GM23338 (cell line): ENCODE data around the gene IPO8. TPM values are rescaled to one million over a fixed set of nuclear protein-coding genes. Genes with fewer than 3 reads are reported as not detected.

ENCODE experiments used
- ATAC-seq: fragments of 200-7000 bp; cut with Tn5 transposase; 3 replicates; pipeline ENCODE4 v1.9.1; 2020
- DNase-seq: peaks from one replicate; pipeline ENCODE4 v3.0.0-alpha.2; 2015; ENCODE audit warnings: low spot score
- H2AFZ ChIP-seq: fragments of 200-600 bp; sonication (generic); 2 replicates; pipeline ENCODE4 v1.8.0; 2016; ENCODE audit warnings: antibody characterized with exemption, mild to moderate bottlenecking, moderate library complexity
- H3F3A ChIP-seq: fragments of 200-600 bp; sonication (generic); replicated peaks from 2 replicates; pipeline ENCODE4 v1.8.0; 2017; ENCODE audit warnings: antibody characterized with exemption, mixed run types, low read depth
- H3K27ac ChIP-seq: fragments of 200-600 bp; sonication (generic); 2 replicates; pipeline ENCODE4 v1.6.1; 2016; ENCODE audit warnings: low read depth
- H3K27me3 ChIP-seq: fragments of 200-600 bp; sonication (generic); 2 replicates; pipeline ENCODE4 v1.8.0; 2016; ENCODE audit warnings: mild to moderate bottlenecking, mixed run types, moderate library complexity; ENCODE audit not compliant: insufficient read depth
- H3K36me3 ChIP-seq: fragments of 200-600 bp; sonication (generic); 2 replicates; pipeline ENCODE4 v1.8.0; 2016; ENCODE audit warnings: mild to moderate bottlenecking; ENCODE audit not compliant: insufficient read depth
- H3K4me1 ChIP-seq: fragments of 200-600 bp; sonication (generic); 2 replicates; pipeline ENCODE4 v1.8.0; 2016; ENCODE audit warnings: mild to moderate bottlenecking, moderate library complexity; ENCODE audit not compliant: insufficient read depth
- H3K4me2 ChIP-seq: fragments of 200-600 bp; sonication (generic); 2 replicates; pipeline ENCODE4 v1.7.1; 2017; ENCODE audit warnings: mixed run types
- H3K4me3 ChIP-seq: fragments of 200-600 bp; sonication (generic); 2 replicates; pipeline ENCODE4 v1.6.1; 2016; ENCODE audit warnings: mixed run types
- H3K79me2 ChIP-seq: fragments of 200-600 bp; sonication (generic); replicated peaks from 2 replicates; pipeline ENCODE4 v1.8.0; 2017; ENCODE audit warnings: mild to moderate bottlenecking; ENCODE audit not compliant: insufficient read depth
- H3K9me2 ChIP-seq: fragments of 200-600 bp; sonication (generic); 2 replicates; pipeline ENCODE4 v1.8.0; 2017; ENCODE audit not compliant: insufficient read depth
- H4K20me1 ChIP-seq: fragments of 200-600 bp; sonication (generic); replicated peaks from 2 replicates; pipeline ENCODE4 v1.8.0; 2017; ENCODE audit warnings: mild to moderate bottlenecking; ENCODE audit not compliant: insufficient read depth
- H3K27ac Mint-ChIP-seq: 2 replicates; pipeline ENCODE4 v1.8.0; 2020; ENCODE audit warnings: inconsistent platforms, mild to moderate bottlenecking, moderate library complexity, mixed read lengths
- H3K27me3 Mint-ChIP-seq: 3 replicates; pipeline ENCODE4 v1.8.0; 2022; ENCODE audit warnings: low read depth, mild to moderate bottlenecking, moderate library complexity, mixed read lengths, inconsistent platforms; ENCODE audit not compliant: insufficient read depth, poor library complexity
- H3K36me3 Mint-ChIP-seq: 3 replicates; pipeline ENCODE4 v1.8.0; 2021; ENCODE audit warnings: low read depth, mild to moderate bottlenecking, inconsistent platforms, moderate library complexity, mixed read lengths
- H3K4me1 Mint-ChIP-seq: 3 replicates; pipeline ENCODE4 v1.8.0; 2020; ENCODE audit warnings: mild to moderate bottlenecking, inconsistent platforms, mixed read lengths
- H3K4me3 Mint-ChIP-seq: 3 replicates; pipeline ENCODE4 v1.8.0; 2021; ENCODE audit warnings: moderate library complexity, mild to moderate bottlenecking, inconsistent platforms, mixed read lengths
- H3K9me3 Mint-ChIP-seq: 3 replicates; pipeline ENCODE4 v1.8.0; 2020; ENCODE audit warnings: moderate library complexity, mild to moderate bottlenecking, inconsistent platforms, mixed read lengths
- CREB1 ChIP-seq: fragments of 250-450 bp; sonication (Bioruptor Pico); IDR thresholded peaks from 2 replicates; pipeline ENCODE4 v1.5.0; 2020; ENCODE audit warnings: low read depth, mild to moderate bottlenecking, moderate library complexity
- EZH2 ChIP-seq: fragments of 200-600 bp; sonication (generic); IDR thresholded peaks from one replicate; pipeline ENCODE4 v1.8.0; 2017; ENCODE audit warnings: antibody characterized with exemption, mild to moderate bottlenecking, low read depth; ENCODE audit not compliant: unreplicated experiment
- EZH2phosphoT487 ChIP-seq: fragments of 200-600 bp; sonication (generic); IDR thresholded peaks from one replicate; pipeline ENCODE4 v1.8.1; 2018; ENCODE audit warnings: antibody characterized with exemption; ENCODE audit not compliant: unreplicated experiment
- JUNB ChIP-seq: IDR thresholded peaks from one replicate; pipeline ENCODE4 v1.6.1; 2016; ENCODE audit warnings: antibody characterized with exemption; ENCODE audit not compliant: unreplicated experiment
- NANOG ChIP-seq: IDR thresholded peaks from 2 replicates; pipeline ENCODE4 v1.6.1; 2016; ENCODE audit warnings: antibody characterized with exemption, borderline replicate concordance
- POLR2AphosphoS5 ChIP-seq: IDR thresholded peaks from 2 replicates; pipeline ENCODE4 v1.6.1; 2016; ENCODE audit warnings: antibody characterized with exemption, low read depth
- STAT1 ChIP-seq: IDR thresholded peaks from one replicate; pipeline ENCODE4 v1.6.1; 2016; ENCODE audit warnings: antibody characterized with exemption; ENCODE audit not compliant: unreplicated experiment
- ZNF114 ChIP-seq: fragments of 250-450 bp; sonication (Bioruptor Pico); IDR thresholded peaks from 2 replicates; pipeline ENCODE4 v1.5.0; 2020; ENCODE audit warnings: mild to moderate bottlenecking, moderate library complexity
- ZNF331 ChIP-seq: fragments of 250-450 bp; sonication (Bioruptor Pico); IDR thresholded peaks from 2 replicates; pipeline ENCODE4 v1.5.0; 2020; ENCODE audit warnings: low read depth, mild to moderate bottlenecking, moderate library complexity
- polyA plus RNA-seq: library from polyadenylated mRNA; unstranded; fragments of >200 nt; fragmentation: Nextera tagmentation; extraction: Ambion mirVana; gene quantifications from 2 replicates; pipeline ENCODE4 v1.2.1, GENCODE V29; 2016
- total RNA-seq: library from RNA; depleted of rRNA; stranded (reverse); fragments of >200 nt; shearing (Covaris generic); gene quantifications from 2 replicates; pipeline ENCODE4 v1.2.3, GENCODE V29; 2014
- TF ChIP-seq, protein P1 (sequence below): fragments of 250-450 bp; sonication (Bioruptor Pico); IDR thresholded peaks from 2 replicates; pipeline ENCODE4 v1.5.0; 2020; ENCODE audit warnings: mild to moderate bottlenecking, moderate library complexity
- TF ChIP-seq, protein P2 (sequence below), 2 experiments: fragments of 200-600 bp in 1 of 2; sonication (generic) in 1 of 2; conservative IDR thresholded peaks; 2 replicates each; pipeline versions ENCODE4 v1.5.1 to v1.6.1; 2016 to 2017; ENCODE audit warnings: antibody characterized with exemption in 2 of 2, low read depth in 2 of 2, mild to moderate bottlenecking in 2 of 2, moderate library complexity in 1 of 2
- TF ChIP-seq, protein P3 (sequence below): IDR thresholded peaks from 2 replicates; pipeline ENCODE4 v1.6.1; 2016; ENCODE audit warnings: antibody characterized with exemption
- TF ChIP-seq, protein P4 (sequence below): IDR thresholded peaks from one replicate; pipeline ENCODE4 v1.6.1; 2018; ENCODE audit warnings: antibody characterized with exemption; ENCODE audit not compliant: unreplicated experiment

IPO8 gene
- total and polyA plus RNA-seq, 2 experiments from 2014 or later = 13.4 to 53.6 TPM

DNA sequence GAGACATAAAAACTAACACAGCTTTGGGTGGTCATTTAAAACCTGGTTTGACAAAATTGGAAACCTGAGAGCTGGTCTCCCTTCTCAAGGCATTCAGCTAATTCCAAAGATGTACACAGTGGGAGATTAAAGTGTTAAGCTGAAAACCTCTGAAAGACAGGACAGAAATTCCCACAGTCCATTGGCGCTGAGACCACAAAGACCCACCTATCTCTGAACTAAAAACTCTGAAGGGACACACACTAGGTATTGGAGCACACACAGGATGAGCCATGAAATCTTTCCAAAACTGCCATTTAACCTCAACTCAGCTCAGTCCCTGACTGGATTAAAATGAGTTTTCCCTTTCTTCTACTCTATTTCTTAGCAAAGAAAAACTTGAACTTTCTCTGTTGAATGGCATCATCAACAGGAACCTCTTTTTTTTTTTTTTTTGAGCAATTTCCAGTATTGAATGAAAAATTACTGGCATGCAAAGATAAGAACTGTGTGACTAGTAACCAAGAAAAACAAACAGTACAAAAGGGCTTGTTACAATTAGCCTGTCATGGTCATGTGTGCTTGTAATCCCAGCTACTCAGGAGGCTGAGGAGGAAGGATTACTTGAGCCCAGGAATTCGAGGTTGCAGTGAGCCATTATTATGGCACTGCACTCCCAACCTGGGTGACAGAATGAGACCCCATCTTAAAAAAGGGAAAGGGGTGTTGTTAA, 82.4 kb downstream of the IPO8 start:
- Mint-ChIP-seq H3K4me1 (peaks cover 5% of the 10 kb centered on the region; the same call in 2 of the 3 replicates), H3K27ac (no peak overlapping the region), H3K4me3 (no peak overlapping the region), H3K27me3 (peaks cover 6% of the 10 kb centered on the region), H3K36me3 (no peaks in the 10 kb centered on the region), H3K9me3 (peaks cover 6% of the 10 kb centered on the region; the same call in 1 of the 3 replicates)
- H4K20me1 ChIP-seq = no peaks in the 10 kb centered on the region
- TF ChIP-seq JUNB = no peak
- no peak for TF ChIP-seq POLR2AphosphoS5
- TF ChIP-seq NANOG = no peak
- TF ChIP-seq CREB1 (CRISPR knock-in tag) = no peak
- TF ChIP-seq, protein P1, sequence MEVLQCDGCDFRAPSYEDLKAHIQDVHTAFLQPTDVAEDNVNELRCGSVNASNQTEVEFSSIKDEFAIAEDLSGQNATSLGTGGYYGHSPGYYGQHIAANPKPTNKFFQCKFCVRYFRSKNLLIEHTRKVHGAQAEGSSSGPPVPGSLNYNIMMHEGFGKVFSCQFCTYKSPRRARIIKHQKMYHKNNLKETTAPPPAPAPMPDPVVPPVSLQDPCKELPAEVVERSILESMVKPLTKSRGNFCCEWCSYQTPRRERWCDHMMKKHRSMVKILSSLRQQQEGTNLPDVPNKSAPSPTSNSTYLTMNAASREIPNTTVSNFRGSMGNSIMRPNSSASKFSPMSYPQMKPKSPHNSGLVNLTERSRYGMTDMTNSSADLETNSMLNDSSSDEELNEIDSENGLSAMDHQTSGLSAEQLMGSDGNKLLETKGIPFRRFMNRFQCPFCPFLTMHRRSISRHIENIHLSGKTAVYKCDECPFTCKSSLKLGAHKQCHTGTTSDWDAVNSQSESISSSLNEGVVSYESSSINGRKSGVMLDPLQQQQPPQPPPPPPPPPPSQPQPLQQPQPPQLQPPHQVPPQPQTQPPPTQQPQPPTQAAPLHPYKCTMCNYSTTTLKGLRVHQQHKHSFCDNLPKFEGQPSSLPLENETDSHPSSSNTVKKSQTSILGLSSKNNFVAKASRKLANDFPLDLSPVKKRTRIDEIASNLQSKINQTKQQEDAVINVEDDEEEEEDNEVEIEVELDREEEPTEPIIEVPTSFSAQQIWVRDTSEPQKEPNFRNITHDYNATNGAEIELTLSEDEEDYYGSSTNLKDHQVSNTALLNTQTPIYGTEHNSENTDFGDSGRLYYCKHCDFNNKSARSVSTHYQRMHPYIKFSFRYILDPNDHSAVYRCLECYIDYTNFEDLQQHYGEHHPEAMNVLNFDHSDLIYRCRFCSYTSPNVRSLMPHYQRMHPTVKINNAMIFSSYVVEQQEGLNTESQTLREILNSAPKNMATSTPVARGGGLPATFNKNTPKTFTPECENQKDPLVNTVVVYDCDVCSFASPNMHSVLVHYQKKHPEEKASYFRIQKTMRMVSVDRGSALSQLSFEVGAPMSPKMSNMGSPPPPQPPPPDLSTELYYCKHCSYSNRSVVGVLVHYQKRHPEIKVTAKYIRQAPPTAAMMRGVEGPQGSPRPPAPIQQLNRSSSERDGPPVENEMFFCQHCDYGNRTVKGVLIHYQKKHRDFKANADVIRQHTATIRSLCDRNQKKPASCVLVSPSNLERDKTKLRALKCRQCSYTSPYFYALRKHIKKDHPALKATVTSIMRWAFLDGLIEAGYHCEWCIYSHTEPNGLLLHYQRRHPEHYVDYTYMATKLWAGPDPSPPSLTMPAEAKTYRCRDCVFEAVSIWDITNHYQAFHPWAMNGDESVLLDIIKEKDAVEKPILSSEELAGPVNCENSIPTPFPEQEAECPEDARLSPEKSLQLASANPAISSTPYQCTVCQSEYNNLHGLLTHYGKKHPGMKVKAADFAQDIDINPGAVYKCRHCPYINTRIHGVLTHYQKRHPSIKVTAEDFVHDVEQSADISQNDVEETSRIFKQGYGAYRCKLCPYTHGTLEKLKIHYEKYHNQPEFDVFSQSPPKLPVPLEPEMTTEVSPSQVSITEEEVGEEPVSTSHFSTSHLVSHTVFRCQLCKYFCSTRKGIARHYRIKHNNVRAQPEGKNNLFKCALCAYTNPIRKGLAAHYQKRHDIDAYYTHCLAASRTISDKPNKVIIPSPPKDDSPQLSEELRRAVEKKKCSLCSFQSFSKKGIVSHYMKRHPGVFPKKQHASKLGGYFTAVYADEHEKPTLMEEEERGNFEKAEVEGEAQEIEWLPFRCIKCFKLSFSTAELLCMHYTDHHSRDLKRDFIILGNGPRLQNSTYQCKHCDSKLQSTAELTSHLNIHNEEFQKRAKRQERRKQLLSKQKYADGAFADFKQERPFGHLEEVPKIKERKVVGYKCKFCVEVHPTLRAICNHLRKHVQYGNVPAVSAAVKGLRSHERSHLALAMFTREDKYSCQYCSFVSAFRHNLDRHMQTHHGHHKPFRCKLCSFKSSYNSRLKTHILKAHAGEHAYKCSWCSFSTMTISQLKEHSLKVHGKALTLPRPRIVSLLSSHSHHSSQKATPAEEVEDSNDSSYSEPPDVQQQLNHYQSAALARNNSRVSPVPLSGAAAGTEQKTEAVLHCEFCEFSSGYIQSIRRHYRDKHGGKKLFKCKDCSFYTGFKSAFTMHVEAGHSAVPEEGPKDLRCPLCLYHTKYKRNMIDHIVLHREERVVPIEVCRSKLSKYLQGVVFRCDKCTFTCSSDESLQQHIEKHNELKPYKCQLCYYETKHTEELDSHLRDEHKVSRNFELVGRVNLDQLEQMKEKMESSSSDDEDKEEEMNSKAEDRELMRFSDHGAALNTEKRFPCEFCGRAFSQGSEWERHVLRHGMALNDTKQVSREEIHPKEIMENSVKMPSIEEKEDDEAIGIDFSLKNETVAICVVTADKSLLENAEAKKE (CRISPR knock-in tag) = no peak
- TF ChIP-seq, protein P2, sequence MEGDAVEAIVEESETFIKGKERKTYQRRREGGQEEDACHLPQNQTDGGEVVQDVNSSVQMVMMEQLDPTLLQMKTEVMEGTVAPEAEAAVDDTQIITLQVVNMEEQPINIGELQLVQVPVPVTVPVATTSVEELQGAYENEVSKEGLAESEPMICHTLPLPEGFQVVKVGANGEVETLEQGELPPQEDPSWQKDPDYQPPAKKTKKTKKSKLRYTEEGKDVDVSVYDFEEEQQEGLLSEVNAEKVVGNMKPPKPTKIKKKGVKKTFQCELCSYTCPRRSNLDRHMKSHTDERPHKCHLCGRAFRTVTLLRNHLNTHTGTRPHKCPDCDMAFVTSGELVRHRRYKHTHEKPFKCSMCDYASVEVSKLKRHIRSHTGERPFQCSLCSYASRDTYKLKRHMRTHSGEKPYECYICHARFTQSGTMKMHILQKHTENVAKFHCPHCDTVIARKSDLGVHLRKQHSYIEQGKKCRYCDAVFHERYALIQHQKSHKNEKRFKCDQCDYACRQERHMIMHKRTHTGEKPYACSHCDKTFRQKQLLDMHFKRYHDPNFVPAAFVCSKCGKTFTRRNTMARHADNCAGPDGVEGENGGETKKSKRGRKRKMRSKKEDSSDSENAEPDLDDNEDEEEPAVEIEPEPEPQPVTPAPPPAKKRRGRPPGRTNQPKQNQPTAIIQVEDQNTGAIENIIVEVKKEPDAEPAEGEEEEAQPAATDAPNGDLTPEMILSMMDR (conservative IDR thresholded peaks at IDR 0.05; ENCODE audit: low read depth in 2 of 2) = no peak
- no peak for TF ChIP-seq EZH2
- TF ChIP-seq STAT1 = no peak
- TF ChIP-seq ZNF331 (CRISPR knock-in tag) = no peak
- TF ChIP-seq, protein P3, sequence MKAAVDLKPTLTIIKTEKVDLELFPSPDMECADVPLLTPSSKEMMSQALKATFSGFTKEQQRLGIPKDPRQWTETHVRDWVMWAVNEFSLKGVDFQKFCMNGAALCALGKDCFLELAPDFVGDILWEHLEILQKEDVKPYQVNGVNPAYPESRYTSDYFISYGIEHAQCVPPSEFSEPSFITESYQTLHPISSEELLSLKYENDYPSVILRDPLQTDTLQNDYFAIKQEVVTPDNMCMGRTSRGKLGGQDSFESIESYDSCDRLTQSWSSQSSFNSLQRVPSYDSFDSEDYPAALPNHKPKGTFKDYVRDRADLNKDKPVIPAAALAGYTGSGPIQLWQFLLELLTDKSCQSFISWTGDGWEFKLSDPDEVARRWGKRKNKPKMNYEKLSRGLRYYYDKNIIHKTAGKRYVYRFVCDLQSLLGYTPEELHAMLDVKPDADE = no peak
- TF ChIP-seq ZNF114 (CRISPR knock-in tag) = no peak
- TF ChIP-seq EZH2phosphoT487 = no peak
- TF ChIP-seq, protein P4, sequence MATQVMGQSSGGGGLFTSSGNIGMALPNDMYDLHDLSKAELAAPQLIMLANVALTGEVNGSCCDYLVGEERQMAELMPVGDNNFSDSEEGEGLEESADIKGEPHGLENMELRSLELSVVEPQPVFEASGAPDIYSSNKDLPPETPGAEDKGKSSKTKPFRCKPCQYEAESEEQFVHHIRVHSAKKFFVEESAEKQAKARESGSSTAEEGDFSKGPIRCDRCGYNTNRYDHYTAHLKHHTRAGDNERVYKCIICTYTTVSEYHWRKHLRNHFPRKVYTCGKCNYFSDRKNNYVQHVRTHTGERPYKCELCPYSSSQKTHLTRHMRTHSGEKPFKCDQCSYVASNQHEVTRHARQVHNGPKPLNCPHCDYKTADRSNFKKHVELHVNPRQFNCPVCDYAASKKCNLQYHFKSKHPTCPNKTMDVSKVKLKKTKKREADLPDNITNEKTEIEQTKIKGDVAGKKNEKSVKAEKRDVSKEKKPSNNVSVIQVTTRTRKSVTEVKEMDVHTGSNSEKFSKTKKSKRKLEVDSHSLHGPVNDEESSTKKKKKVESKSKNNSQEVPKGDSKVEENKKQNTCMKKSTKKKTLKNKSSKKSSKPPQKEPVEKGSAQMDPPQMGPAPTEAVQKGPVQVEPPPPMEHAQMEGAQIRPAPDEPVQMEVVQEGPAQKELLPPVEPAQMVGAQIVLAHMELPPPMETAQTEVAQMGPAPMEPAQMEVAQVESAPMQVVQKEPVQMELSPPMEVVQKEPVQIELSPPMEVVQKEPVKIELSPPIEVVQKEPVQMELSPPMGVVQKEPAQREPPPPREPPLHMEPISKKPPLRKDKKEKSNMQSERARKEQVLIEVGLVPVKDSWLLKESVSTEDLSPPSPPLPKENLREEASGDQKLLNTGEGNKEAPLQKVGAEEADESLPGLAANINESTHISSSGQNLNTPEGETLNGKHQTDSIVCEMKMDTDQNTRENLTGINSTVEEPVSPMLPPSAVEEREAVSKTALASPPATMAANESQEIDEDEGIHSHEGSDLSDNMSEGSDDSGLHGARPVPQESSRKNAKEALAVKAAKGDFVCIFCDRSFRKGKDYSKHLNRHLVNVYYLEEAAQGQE = no peak
- H3F3A ChIP-seq = no peaks in the 10 kb centered on the region
- no peaks in the 10 kb centered on the region for H3K36me3 ChIP-seq
- no peak for DNase-seq
- no peaks in the 10 kb centered on the region for H3K9me2 ChIP-seq
- no peak for ATAC-seq
- no peaks in the 10 kb centered on the region for H3K79me2 ChIP-seq
- no peaks in the 10 kb centered on the region for H3K27me3 ChIP-seq
- H3K27ac ChIP-seq = no peak overlapping the region
- no peak overlapping the region for H3K4me3 ChIP-seq
- H3K4me1 ChIP-seq = no peaks in the 10 kb centered on the region
- no peak overlapping the region for H3K4me2 ChIP-seq
- H2AFZ ChIP-seq = no peak overlapping the region
